Adipocyte (in vitro differentiated cells): Measurements from ENCODE around the gene OMP.
A peak's percentile ranks its signal among the peaks of the same experiment; 100 is the strongest.

Experiments used
- DNase-seq: peaks from one replicate; pipeline ENCODE4 v3.0.0-alpha.2; 2015; ENCODE audit warnings: low read depth
- H3K27me3 ChIP-seq: replicated peaks from 2 replicates; pipeline ENCODE4 v1.7.0; 2013; ENCODE audit warnings: mild to moderate bottlenecking, low read length, moderate library complexity; ENCODE audit not compliant: control insufficient read depth, insufficient read depth
- H3K36me3 ChIP-seq: 2 replicates; pipeline ENCODE4 v1.7.0; 2013; ENCODE audit warnings: low read length, mild to moderate bottlenecking, moderate library complexity; ENCODE audit not compliant: control insufficient read depth, insufficient read depth, severe bottlenecking
- H3K4me1 ChIP-seq: 2 replicates; pipeline ENCODE4 v1.7.0; 2013; ENCODE audit warnings: mild to moderate bottlenecking, low read length, moderate library complexity; ENCODE audit not compliant: control insufficient read depth, insufficient read depth
- H3K4me3 ChIP-seq: 2 replicates; pipeline ENCODE4 v1.7.0; 2013; ENCODE audit warnings: mild to moderate bottlenecking, low read length, moderate library complexity
- H3K9ac ChIP-seq: 2 replicates; pipeline ENCODE4 v1.7.0; 2013; ENCODE audit warnings: mild to moderate bottlenecking, low read length, moderate library complexity
- H3K9me3 ChIP-seq: 2 replicates; pipeline ENCODE4 v1.7.0; 2013; ENCODE audit warnings: mild to moderate bottlenecking, low read length, moderate library complexity; ENCODE audit not compliant: control insufficient read depth

OMP gene

GRCh38 chr11:77111946-77112345, 9.3 kb downstream of the OMP start:
- Histone ChIP-seq H3K4me1 (peaks cover 33% of the 10 kb centered on the region), H3K4me3 (no peak overlapping the region), H3K9ac (no peak overlapping the region), H3K27me3 (no peaks in the 10 kb centered on the region), H3K9me3 (no peaks in the 10 kb centered on the region), H3K36me3 (peaks cover 10% of the 10 kb centered on the region)
- no peak for DNase-seq

GRCh38 chr11:77112641-77113381, 10.2 kb downstream of the OMP start:
- Histone ChIP-seq H3K9ac (no peak overlapping the region), H3K4me3 (no peak overlapping the region), H3K4me1 (peaks cover 25% of the 10 kb centered on the region), H3K27me3 (no peaks in the 10 kb centered on the region), H3K9me3 (no peaks in the 10 kb centered on the region), H3K36me3 (peaks cover 17% of the 10 kb centered on the region)
- no peak for DNase-seq

GRCh38 chr11:77113382-77114088, 10.9 kb downstream of the OMP start:
- no peak overlapping the region for H3K9ac ChIP-seq
- no peak overlapping the region for H3K4me3 ChIP-seq
- H3K27me3 ChIP-seq, result no peaks in the 10 kb centered on the region
- peak; percentile 72 for DNase-seq
- peaks cover 18% of the 10 kb centered on the region for H3K4me1 ChIP-seq
- H3K9me3 ChIP-seq, result no peaks in the 10 kb centered on the region
- peaks cover 23% of the 10 kb centered on the region for H3K36me3 ChIP-seq

GRCh38 chr11:77114089-77114463, 11.4 kb downstream of the OMP start:
- peaks cover 13% of the 10 kb centered on the region for H3K4me1 ChIP-seq
- no peak for DNase-seq
- no peak overlapping the region for H3K9ac ChIP-seq
- no peaks in the 10 kb centered on the region for H3K27me3 ChIP-seq
- no peaks in the 10 kb centered on the region for H3K9me3 ChIP-seq
- H3K4me3 ChIP-seq, result no peak overlapping the region
- peaks cover 29% of the 10 kb centered on the region for H3K36me3 ChIP-seq

- no peaks in the 10 kb centered on the region for H3K27me3 ChIP-seq
- peaks cover 38% of the 10 kb centered on the region for H3K36me3 ChIP-seq
- H3K9me3 ChIP-seq, result no peaks in the 10 kb centered on the region
- no peak overlapping the region for H3K4me3 ChIP-seq
- DNase-seq, result no peak
- no peak overlapping the region for H3K9ac ChIP-seq
- peaks cover 1% of the 10 kb centered on the region for H3K4me1 ChIP-seq
These were observed 12.6 kb downstream of the OMP start for GRCh38 chr11:77115181-77115611.

- Histone ChIP-seq H3K4me3 (no peak overlapping the region), H3K9me3 (no peaks in the 10 kb centered on the region), H3K4me1 (no peaks in the 10 kb centered on the region), H3K27me3 (no peaks in the 10 kb centered on the region), H3K9ac (no peak overlapping the region), H3K36me3 (peaks cover 45% of the 10 kb centered on the region)
- no peak for DNase-seq
These were observed 13.3 kb downstream of the OMP start for GRCh38 chr11:77115956-77116355.

GRCh38 chr11:77117492-77117891, 14.9 kb downstream of the OMP start:
- no peak overlapping the region for H3K4me3 ChIP-seq
- H3K9ac ChIP-seq, result no peak overlapping the region
- H3K9me3 ChIP-seq, result no peaks in the 10 kb centered on the region
- H3K4me1 ChIP-seq, result no peaks in the 10 kb centered on the region
- DNase-seq, result no peak
- no peaks in the 10 kb centered on the region for H3K27me3 ChIP-seq
- peaks cover 58% of the 10 kb centered on the region for H3K36me3 ChIP-seq

GRCh38 chr11:77118086-77118485, 15.4 kb downstream of the OMP start:
- Histone ChIP-seq H3K27me3 (no peaks in the 10 kb centered on the region), H3K4me3 (no peak overlapping the region), H3K36me3 (peaks cover 64% of the 10 kb centered on the region), H3K9me3 (no peaks in the 10 kb centered on the region), H3K9ac (no peak overlapping the region), H3K4me1 (no peaks in the 10 kb centered on the region)
- no peak for DNase-seq

GRCh38 chr11:77118971-77119370, 16.3 kb downstream of the OMP start:
- DNase-seq, result no peak
- peaks cover 72% of the 10 kb centered on the region for H3K36me3 ChIP-seq
- H3K9me3 ChIP-seq, result no peaks in the 10 kb centered on the region
- no peaks in the 10 kb centered on the region for H3K4me1 ChIP-seq
- no peak overlapping the region for H3K4me3 ChIP-seq
- no peak overlapping the region for H3K9ac ChIP-seq
- no peaks in the 10 kb centered on the region for H3K27me3 ChIP-seq

GRCh38 chr11:77119531-77119936, 16.9 kb downstream of the OMP start:
- H3K9ac ChIP-seq, result no peak overlapping the region
- no peak for DNase-seq
- no peaks in the 10 kb centered on the region for H3K9me3 ChIP-seq
- H3K4me1 ChIP-seq, result no peaks in the 10 kb centered on the region
- H3K36me3 ChIP-seq, result peaks cover 74% of the 10 kb centered on the region
- H3K27me3 ChIP-seq, result no peaks in the 10 kb centered on the region
- H3K4me3 ChIP-seq, result no peak overlapping the region

- Histone ChIP-seq H3K36me3 (peaks cover 80% of the 10 kb centered on the region), H3K27me3 (no peaks in the 10 kb centered on the region), H3K9ac (no peak overlapping the region)
These were observed 17.9 kb downstream of the OMP start for GRCh38 chr11:77120571-77120970.

More at GRCh38 chr11:77120571-77120970, 17.9 kb downstream of the OMP start:
- DNase-seq, result no peak
- H3K4me1 ChIP-seq, result no peaks in the 10 kb centered on the region
- no peak overlapping the region for H3K4me3 ChIP-seq
- H3K9me3 ChIP-seq, result no peaks in the 10 kb centered on the region
